Measurements from ENCODE around the gene AURKB. TPM values are rescaled to one million over a fixed set of nuclear protein-coding genes. Genes with fewer than 3 reads are reported as not detected.

The AURKB gene
- total and polyA plus RNA-seq, 10 of the 15 experiments (the other 5 are each of a cell fraction or from before 2014, with no cell fraction given), result 52.7 to 209 (median 128) TPM

DNA sequence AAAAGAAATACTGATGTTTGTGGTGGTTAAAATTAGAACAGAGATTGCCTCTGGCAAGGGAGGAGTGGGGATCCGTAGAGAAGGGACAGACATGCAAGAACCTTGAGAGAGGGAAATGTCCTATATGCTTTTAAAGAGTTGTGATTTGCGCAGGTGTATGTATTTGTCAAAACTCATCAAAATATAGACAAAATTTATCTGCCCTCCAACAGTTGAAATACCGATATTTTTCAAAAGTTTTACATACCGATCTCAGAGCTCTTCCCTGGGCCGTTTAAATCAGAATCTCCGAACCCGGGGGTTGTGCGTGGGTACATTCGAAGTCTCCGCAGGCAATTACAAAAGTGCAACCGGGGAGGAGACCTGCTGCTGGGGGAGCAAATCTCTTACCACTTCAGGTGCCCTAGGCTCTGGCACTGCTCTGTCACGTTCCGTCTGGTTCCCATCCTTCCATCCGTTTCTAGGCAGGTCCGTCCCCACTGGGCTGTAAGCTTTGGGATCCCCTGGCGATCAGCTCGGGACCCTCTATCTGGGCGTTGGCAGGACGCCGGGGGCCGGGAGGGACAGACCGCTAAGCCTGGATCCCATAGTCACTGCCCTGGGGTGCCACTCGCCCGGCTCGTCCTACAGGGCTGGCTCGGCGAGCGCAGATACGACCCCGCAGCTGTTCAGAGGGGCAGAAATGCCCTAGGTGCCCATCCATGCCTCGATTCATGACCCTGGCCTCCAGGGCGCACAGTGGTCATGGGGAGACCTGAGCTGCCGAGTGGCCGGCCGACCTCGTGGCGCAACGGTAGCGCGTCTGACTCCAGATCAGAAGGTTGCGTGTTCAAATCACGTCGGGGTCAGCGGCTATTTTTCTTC is 24.6 kb downstream of the AURKB start (continued):
- TF ChIP-seq, protein P1, sequence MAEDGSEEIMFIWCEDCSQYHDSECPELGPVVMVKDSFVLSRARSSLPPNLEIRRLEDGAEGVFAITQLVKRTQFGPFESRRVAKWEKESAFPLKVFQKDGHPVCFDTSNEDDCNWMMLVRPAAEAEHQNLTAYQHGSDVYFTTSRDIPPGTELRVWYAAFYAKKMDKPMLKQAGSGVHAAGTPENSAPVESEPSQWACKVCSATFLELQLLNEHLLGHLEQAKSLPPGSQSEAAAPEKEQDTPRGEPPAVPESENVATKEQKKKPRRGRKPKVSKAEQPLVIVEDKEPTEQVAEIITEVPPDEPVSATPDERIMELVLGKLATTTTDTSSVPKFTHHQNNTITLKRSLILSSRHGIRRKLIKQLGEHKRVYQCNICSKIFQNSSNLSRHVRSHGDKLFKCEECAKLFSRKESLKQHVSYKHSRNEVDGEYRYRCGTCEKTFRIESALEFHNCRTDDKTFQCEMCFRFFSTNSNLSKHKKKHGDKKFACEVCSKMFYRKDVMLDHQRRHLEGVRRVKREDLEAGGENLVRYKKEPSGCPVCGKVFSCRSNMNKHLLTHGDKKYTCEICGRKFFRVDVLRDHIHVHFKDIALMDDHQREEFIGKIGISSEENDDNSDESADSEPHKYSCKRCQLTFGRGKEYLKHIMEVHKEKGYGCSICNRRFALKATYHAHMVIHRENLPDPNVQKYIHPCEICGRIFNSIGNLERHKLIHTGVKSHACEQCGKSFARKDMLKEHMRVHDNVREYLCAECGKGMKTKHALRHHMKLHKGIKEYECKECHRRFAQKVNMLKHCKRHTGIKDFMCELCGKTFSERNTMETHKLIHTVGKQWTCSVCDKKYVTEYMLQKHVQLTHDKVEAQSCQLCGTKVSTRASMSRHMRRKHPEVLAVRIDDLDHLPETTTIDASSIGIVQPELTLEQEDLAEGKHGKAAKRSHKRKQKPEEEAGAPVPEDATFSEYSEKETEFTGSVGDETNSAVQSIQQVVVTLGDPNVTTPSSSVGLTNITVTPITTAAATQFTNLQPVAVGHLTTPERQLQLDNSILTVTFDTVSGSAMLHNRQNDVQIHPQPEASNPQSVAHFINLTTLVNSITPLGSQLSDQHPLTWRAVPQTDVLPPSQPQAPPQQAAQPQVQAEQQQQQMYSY (CRISPR knock-in tag; IDR thresholded peaks at IDR 0.05), result no peak
- TF ChIP-seq RBBP5 (conservative IDR thresholded peaks at IDR 0.05), result no peak
- no peak for TF ChIP-seq ZNF622 (IDR thresholded peaks at IDR 0.05)
- TF ChIP-seq TCF3 (IDR thresholded peaks at IDR 0.05; ENCODE audit: borderline replicate concordance, insufficient read depth, low read depth, low read length), result 0 out of 2 replicates have a peak, but pooled peaks have one; percentile 47
- no peak for TF ChIP-seq NR2C2 (IDR thresholded peaks at IDR 0.05; ENCODE audit: borderline replicate concordance, control insufficient read depth, insufficient read length, low read depth)
- TF ChIP-seq, protein P2, sequence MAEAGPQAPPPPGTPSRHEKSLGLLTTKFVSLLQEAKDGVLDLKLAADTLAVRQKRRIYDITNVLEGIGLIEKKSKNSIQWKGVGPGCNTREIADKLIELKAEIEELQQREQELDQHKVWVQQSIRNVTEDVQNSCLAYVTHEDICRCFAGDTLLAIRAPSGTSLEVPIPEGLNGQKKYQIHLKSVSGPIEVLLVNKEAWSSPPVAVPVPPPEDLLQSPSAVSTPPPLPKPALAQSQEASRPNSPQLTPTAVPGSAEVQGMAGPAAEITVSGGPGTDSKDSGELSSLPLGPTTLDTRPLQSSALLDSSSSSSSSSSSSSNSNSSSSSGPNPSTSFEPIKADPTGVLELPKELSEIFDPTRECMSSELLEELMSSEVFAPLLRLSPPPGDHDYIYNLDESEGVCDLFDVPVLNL (IDR thresholded peaks at IDR 0.05; ENCODE audit: low read depth, low read length), result no peak
- TF ChIP-seq, protein P3, sequence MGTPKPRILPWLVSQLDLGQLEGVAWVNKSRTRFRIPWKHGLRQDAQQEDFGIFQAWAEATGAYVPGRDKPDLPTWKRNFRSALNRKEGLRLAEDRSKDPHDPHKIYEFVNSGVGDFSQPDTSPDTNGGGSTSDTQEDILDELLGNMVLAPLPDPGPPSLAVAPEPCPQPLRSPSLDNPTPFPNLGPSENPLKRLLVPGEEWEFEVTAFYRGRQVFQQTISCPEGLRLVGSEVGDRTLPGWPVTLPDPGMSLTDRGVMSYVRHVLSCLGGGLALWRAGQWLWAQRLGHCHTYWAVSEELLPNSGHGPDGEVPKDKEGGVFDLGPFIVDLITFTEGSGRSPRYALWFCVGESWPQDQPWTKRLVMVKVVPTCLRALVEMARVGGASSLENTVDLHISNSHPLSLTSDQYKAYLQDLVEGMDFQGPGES (IDR thresholded peaks at IDR 0.05), result 0 out of 2 replicates have a peak, but pooled peaks have one; percentile 2
- TF ChIP-seq POLR2AphosphoS5 (IDR thresholded peaks at IDR 0.05; ENCODE audit: low read length), result peak; percentile 47
- peak; percentile 83 for TF ChIP-seq GATAD2B (conservative IDR thresholded peaks at IDR 0.05; ENCODE audit: low read depth)
- TF ChIP-seq TCF12 (IDR thresholded peaks at IDR 0.05; ENCODE audit: low read depth, low read length), result peak; percentile 8; the same call in 1 of the 2 replicates
- TF ChIP-seq, protein P4, sequence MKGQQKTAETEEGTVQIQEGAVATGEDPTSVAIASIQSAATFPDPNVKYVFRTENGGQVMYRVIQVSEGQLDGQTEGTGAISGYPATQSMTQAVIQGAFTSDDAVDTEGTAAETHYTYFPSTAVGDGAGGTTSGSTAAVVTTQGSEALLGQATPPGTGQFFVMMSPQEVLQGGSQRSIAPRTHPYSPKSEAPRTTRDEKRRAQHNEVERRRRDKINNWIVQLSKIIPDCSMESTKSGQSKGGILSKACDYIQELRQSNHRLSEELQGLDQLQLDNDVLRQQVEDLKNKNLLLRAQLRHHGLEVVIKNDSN (IDR thresholded peaks at IDR 0.05; ENCODE audit: borderline replicate concordance, extremely low read length, insufficient read depth, low read depth, low read length), result no peak
- TF ChIP-seq, protein P5, sequence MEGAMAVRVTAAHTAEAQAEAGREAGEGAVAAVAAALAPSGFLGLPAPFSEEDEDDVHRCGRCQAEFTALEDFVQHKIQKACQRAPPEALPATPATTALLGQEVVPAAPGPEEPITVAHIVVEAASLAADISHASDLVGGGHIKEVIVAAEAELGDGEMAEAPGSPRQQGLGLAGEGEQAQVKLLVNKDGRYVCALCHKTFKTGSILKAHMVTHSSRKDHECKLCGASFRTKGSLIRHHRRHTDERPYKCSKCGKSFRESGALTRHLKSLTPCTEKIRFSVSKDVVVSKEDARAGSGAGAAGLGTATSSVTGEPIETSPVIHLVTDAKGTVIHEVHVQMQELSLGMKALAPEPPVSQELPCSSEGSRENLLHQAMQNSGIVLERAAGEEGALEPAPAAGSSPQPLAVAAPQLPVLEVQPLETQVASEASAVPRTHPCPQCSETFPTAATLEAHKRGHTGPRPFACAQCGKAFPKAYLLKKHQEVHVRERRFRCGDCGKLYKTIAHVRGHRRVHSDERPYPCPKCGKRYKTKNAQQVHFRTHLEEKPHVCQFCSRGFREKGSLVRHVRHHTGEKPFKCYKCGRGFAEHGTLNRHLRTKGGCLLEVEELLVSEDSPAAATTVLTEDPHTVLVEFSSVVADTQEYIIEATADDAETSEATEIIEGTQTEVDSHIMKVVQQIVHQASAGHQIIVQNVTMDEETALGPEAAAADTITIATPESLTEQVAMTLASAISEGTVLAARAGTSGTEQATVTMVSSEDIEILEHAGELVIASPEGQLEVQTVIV (IDR thresholded peaks at IDR 0.05; ENCODE audit: borderline replicate concordance, partially characterized antibody), result no peak
- TF ChIP-seq GABPA (IDR thresholded peaks at IDR 0.05; ENCODE audit: low read depth), result no peak
- TF ChIP-seq, protein P6, sequence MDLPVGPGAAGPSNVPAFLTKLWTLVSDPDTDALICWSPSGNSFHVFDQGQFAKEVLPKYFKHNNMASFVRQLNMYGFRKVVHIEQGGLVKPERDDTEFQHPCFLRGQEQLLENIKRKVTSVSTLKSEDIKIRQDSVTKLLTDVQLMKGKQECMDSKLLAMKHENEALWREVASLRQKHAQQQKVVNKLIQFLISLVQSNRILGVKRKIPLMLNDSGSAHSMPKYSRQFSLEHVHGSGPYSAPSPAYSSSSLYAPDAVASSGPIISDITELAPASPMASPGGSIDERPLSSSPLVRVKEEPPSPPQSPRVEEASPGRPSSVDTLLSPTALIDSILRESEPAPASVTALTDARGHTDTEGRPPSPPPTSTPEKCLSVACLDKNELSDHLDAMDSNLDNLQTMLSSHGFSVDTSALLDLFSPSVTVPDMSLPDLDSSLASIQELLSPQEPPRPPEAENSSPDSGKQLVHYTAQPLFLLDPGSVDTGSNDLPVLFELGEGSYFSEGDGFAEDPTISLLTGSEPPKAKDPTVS (IDR thresholded peaks at IDR 0.05; ENCODE audit: low read depth, low read length), result no peak
- no peak for TF ChIP-seq NFXL1 (IDR thresholded peaks at IDR 0.05; ENCODE audit: borderline replicate concordance)

All from GM12878 (cell line).